Heart right ventricle (tissue), 16 donors: ENCODE results near the gene THSD7A. TPM values are rescaled to one million over a fixed set of nuclear protein-coding genes. Genes with fewer than 3 reads are reported as not detected.

Experiments used
- ATAC-seq, 8 donors: fragments of 200-7000 bp; cut with Tn5 transposase; one replicate each; pipeline ENCODE4 v1.9.1; 2020; ENCODE audit warnings: mild to moderate bottlenecking in 8 of 8, moderate library complexity in 8 of 8, moderate number of reproducible peaks in 1 of 8
- DNase-seq, 2 donors: peaks; one replicate each; pipeline ENCODE4 v3.0.0-alpha.2; 2020
- H3K27ac ChIP-seq, 10 donors: fragments of 200-600 bp; sonication (generic) in 2 of 10; one replicate each; pipeline versions ENCODE4 v1.5.0 to v1.8.0; 2020 to 2022; ENCODE audit warnings: mild to moderate bottlenecking in 3 of 10
- H3K27me3 ChIP-seq, 7 donors: fragments of 200-600 bp; one replicate each; pipeline ENCODE4 v1.8.0; 2021 to 2022; ENCODE audit warnings: mild to moderate bottlenecking in 2 of 7
- H3K36me3 ChIP-seq, 9 donors: fragments of 200-600 bp; sonication (generic) in 1 of 9; one replicate each; pipeline versions ENCODE4 v1.5.0 to v1.8.0; 2020 to 2022; ENCODE audit warnings: mild to moderate bottlenecking in 2 of 9
- H3K4me1 ChIP-seq, 9 donors: fragments of 200-600 bp; sonication (generic) in 1 of 9; one replicate each; pipeline versions ENCODE4 v1.5.0 to v1.8.0; 2020 to 2022; ENCODE audit warnings: mild to moderate bottlenecking in 4 of 9
- H3K4me3 ChIP-seq, 10 donors: fragments of 200-600 bp; sonication (generic) in 2 of 10; one replicate each; pipeline versions ENCODE4 v1.5.0 to v1.8.0; 2020 to 2022; ENCODE audit warnings: mild to moderate bottlenecking in 7 of 10, moderate library complexity in 2 of 10
- H3K9me3 ChIP-seq, 11 donors: fragments of 200-600 bp in 10 of 11; sonication (generic) in 2 of 11; one replicate each; pipeline versions ENCODE4 v1.5.0 to v1.8.0; 2013 to 2022; ENCODE audit warnings: mild to moderate bottlenecking in 2 of 11, control low read depth in 1 of 11, moderate library complexity in 1 of 11
- WGBS, 2 donors: extraction: QIAGEN DNeasy Blood & Tissue Kit; methylation state at CpG; one replicate each; pipeline ENCODE4 v1.1.7; 2013; ENCODE audit warnings: inconsistent platforms in 1 of 2; 5-methylcytosine and 5-hydroxymethylcytosine counted together
- intact Hi-C, 10 donors: fragments of 100-400 bp; cut with DNase I; formaldehyde crosslinking; loops; one replicate each; pipeline versions ENCODE4 v1.11.1 to v1.14.2; 2022
- polyA plus RNA-seq, 2 donors: library from polyadenylated mRNA; stranded (reverse); fragments of 200-250 nt; gene quantifications; one replicate each; pipeline ENCODE4 v1.2.3, GENCODE V29; 2013
- total RNA-seq, 10 donors: library from RNA; stranded (reverse); fragmentation: NEBNext Ultra II Directional in 3 of 10; extraction: Animal tissue kit (Norgen Biotek cat#: 25700) in 3 of 10; gene quantifications; one replicate each; pipeline versions ENCODE4 v1.2.1 to v1.2.4, GENCODE V29; 2021 to 2023
- TF ChIP-seq, protein P1 (sequence below), 9 donors: fragments of 200-600 bp; sonication (generic) in 2 of 9; IDR thresholded peaks; one replicate each; pipeline versions ENCODE4 v1.5.0 to v1.8.0; 2021 to 2022; ENCODE audit warnings: antibody characterized with exemption in 9 of 9, mild to moderate bottlenecking in 5 of 9, moderate library complexity in 1 of 9
- donor health status: Arrhythmogenic right ventricular cardiomyopathy.
- donor health status: ischemic (EF 13 %, LVEDD 7.1; RV severe dilation, severe dysfunction).
- donor health status: healthy with polysubstance abuse.
- donor health status: DM: no; HTN: yes; CAD: no.
- donor health status: DM: no; HTN: no; CAD: no.
- donor health status: ischemic (EF 25% LVEDD 6.9; RV normal size, moderate dysfunction).
- donor health status: ischemic (EF 25% LVEDD 5.7; RV mildly dilated, moderate dysfunction).
- donor health status: healthy.
- donor health status: DM: yes; HTN: yes; CAD: no.
- donor health status: Ischemic cardiomyopathy.
- donor health status: ischemic (EF 35%, LVEDD 5.7; RV mildly dilated, moderate dysfunction).
- donor health status: nonischemic (EF 11% LVEDD 7.7; RV severe dilation, severe dysfunction).
- donor health status: DM: yes; HTN: yes; CAD: no.
- donor health status: PGD.
- donor health status: ischemic (EF 29% LVEDD 5.4; RV normal size, mild dysfunction).
- donor health status: nonischemic (EF 23%, LVEDD 6.1; RV moderate dilation, normal function).

THSD7A gene
- total and polyA plus RNA-seq, 12 donors = 0.22 to 3.4 (median 1.2) TPM

- intact Hi-C loops = loop anchor here in 1 of 10 donors (10.0 kb wide), 1 partner anchor 110 kb away; no protein-coding TSS in a partner anchor
- Histone ChIP-seq H3K4me3 (no peak overlapping the region), H3K36me3 (no peaks in the 10 kb centered on the region), H3K4me1 (peaks cover 0 to 13% (median 0%) of the 10 kb centered on the region in 9 donors), H3K27me3 (no peaks in the 10 kb centered on the region), H3K27ac (no peak overlapping the region), H3K9me3 (no peaks in the 10 kb centered on the region)
- ATAC-seq = no peak
- no peak for DNase-seq
- TF ChIP-seq, protein P1, sequence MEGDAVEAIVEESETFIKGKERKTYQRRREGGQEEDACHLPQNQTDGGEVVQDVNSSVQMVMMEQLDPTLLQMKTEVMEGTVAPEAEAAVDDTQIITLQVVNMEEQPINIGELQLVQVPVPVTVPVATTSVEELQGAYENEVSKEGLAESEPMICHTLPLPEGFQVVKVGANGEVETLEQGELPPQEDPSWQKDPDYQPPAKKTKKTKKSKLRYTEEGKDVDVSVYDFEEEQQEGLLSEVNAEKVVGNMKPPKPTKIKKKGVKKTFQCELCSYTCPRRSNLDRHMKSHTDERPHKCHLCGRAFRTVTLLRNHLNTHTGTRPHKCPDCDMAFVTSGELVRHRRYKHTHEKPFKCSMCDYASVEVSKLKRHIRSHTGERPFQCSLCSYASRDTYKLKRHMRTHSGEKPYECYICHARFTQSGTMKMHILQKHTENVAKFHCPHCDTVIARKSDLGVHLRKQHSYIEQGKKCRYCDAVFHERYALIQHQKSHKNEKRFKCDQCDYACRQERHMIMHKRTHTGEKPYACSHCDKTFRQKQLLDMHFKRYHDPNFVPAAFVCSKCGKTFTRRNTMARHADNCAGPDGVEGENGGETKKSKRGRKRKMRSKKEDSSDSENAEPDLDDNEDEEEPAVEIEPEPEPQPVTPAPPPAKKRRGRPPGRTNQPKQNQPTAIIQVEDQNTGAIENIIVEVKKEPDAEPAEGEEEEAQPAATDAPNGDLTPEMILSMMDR (IDR thresholded peaks at IDR 0.05) = no peak
- 55 to 60% methylated on average over 2 of the region's 2 CpGs for WGBS, 2 donors
These were observed 216.8 kb downstream of the THSD7A start for GRCh38 chr7:11615174-11615573.

GRCh38 chr7:11613292-11613930, 218.6 kb downstream of the THSD7A start:
- WGBS, 2 donors = 89 to 91% methylated on average over 5 of the region's 5 CpGs
- Histone ChIP-seq H3K4me1 (peaks cover 0 to 13% (median 0%) of the 10 kb centered on the region in 9 donors), H3K9me3 (no peaks in the 10 kb centered on the region), H3K27me3 (no peaks in the 10 kb centered on the region), H3K4me3 (no peak overlapping the region), H3K36me3 (no peaks in the 10 kb centered on the region), H3K27ac (no peak overlapping the region)
- intact Hi-C loops = loop anchor here in 1 of 10 donors (10.0 kb wide), 1 partner anchor 111 kb away; no protein-coding TSS in a partner anchor
- DNase-seq = no peak
- TF ChIP-seq, protein P1 (IDR thresholded peaks at IDR 0.05) = no peak
- ATAC-seq = no peak

DNA sequence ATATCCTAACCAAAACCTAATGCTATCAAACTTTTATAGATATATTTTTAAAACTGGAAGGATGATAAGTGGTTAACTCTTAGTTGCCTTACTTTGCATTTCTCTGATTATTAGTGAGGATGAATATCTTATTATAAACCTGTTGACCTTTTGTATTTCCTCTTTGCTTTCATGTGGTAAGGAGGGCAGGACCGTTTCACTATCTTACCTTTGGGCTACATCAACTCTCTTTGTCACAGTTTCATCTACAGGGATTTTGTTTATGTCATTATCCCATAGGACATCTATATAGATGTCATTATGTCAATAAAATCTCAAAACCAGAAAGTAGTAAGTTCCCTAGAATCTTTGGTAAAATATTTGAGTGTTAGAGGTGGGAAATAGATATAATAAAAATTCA, 219.3 kb downstream of the THSD7A start:
- Histone ChIP-seq H3K27ac (no peak overlapping the region), H3K27me3 (no peaks in the 10 kb centered on the region), H3K4me3 (no peak overlapping the region), H3K36me3 (no peaks in the 10 kb centered on the region), H3K9me3 (no peaks in the 10 kb centered on the region), H3K4me1 (peaks cover 0 to 15% (median 0%) of the 10 kb centered on the region in 9 donors)
- intact Hi-C loops = loop anchor here in 1 of 10 donors (10.0 kb wide), 1 partner anchor 112 kb away; no protein-coding TSS in a partner anchor
- TF ChIP-seq, protein P1 (IDR thresholded peaks at IDR 0.05) = no peak
- WGBS, 2 donors = 81 to 90% methylated on average over 1 of the region's 1 CpG
- no peak for ATAC-seq
- no peak for DNase-seq

GRCh38 chr7:11609096-11609670, 222.8 kb downstream of the THSD7A start:
- no peak for DNase-seq
- WGBS, 2 donors = 89 to 91% methylated on average over 2 of the region's 2 CpGs
- Histone ChIP-seq H3K27ac (no peak overlapping the region), H3K9me3 (no peaks in the 10 kb centered on the region), H3K4me3 (no peak overlapping the region), H3K4me1 (peaks cover 3 to 38% (median 15%) of the 10 kb centered on the region in 9 donors), H3K36me3 (no peaks in the 10 kb centered on the region), H3K27me3 (no peaks in the 10 kb centered on the region)
- ATAC-seq = no peak
- TF ChIP-seq, protein P1 (IDR thresholded peaks at IDR 0.05) = no peak
- intact Hi-C loops = no loop called here
